Astrocyte (in vitro differentiated cells and primary cell): ENCODE results near the gene SNED1. TPM values are rescaled to one million over a fixed set of nuclear protein-coding genes. Genes with fewer than 3 reads are reported as not detected.

Experiments
- DNase-seq: peaks from one replicate; pipeline ENCODE4 v3.0.0-alpha.2; 2010; ENCODE audit warnings: low read depth
- FAIRE-seq: peaks from 2 replicates; lab custom pipeline; 2011; peaks lifted over from hg19 to GRCh38; lab: Jason Lieb, UNC
- H2AFZ ChIP-seq: 2 replicates; pipeline ENCODE4 v1.6.0; 2012; ENCODE audit warnings: low read depth, low read length, inconsistent platforms
- H3K27ac ChIP-seq: 2 replicates; pipeline ENCODE4 v1.5.1; 2011; ENCODE audit warnings: low read depth, low read length, inconsistent platforms
- H3K27me3 ChIP-seq: 2 replicates; pipeline ENCODE4 v1.6.0; 2011; ENCODE audit warnings: low read length, inconsistent platforms; ENCODE audit not compliant: insufficient read depth
- H3K36me3 ChIP-seq: 2 replicates; pipeline ENCODE4 v1.5.1; 2011; ENCODE audit warnings: low read length, inconsistent platforms; ENCODE audit not compliant: insufficient read depth
- H3K4me1 ChIP-seq: 2 replicates; pipeline ENCODE4 v1.5.1; 2011; ENCODE audit warnings: low read length, inconsistent platforms; ENCODE audit not compliant: insufficient read depth
- H3K4me2 ChIP-seq: 2 replicates; pipeline ENCODE4 v1.6.0; 2012; ENCODE audit warnings: low read length, inconsistent platforms
- H3K4me3 ChIP-seq: 2 replicates; pipeline ENCODE4 v1.5.1; 2011; ENCODE audit warnings: low read depth, mild to moderate bottlenecking, low read length, inconsistent platforms; ENCODE audit not compliant: insufficient read depth
- H3K79me2 ChIP-seq: 2 replicates; pipeline ENCODE4 v1.6.0; 2012; ENCODE audit warnings: mild to moderate bottlenecking, low read length, inconsistent platforms; ENCODE audit not compliant: insufficient read depth
- H3K9ac ChIP-seq: 2 replicates; pipeline ENCODE4 v1.6.0; 2012; ENCODE audit warnings: mild to moderate bottlenecking, low read length, inconsistent platforms
- H3K9me3 ChIP-seq: 2 replicates; pipeline ENCODE4 v1.5.1; 2012; ENCODE audit warnings: low read depth, mild to moderate bottlenecking, low read length, inconsistent platforms; ENCODE audit not compliant: insufficient read depth
- H4K20me1 ChIP-seq: 2 replicates; pipeline ENCODE4 v1.6.0; 2012; ENCODE audit warnings: low read length, inconsistent platforms; ENCODE audit not compliant: insufficient read depth
- H3K27ac Mint-ChIP-seq: one replicate; pipeline ENCODE4 v1.8.0; 2021; ENCODE audit warnings: mild to moderate bottlenecking, mixed read lengths; ENCODE audit not compliant: unreplicated experiment
- H3K27me3 Mint-ChIP-seq: one replicate; pipeline ENCODE4 v1.8.0; 2021; ENCODE audit warnings: low read depth, mixed read lengths; ENCODE audit not compliant: unreplicated experiment
- H3K36me3 Mint-ChIP-seq: one replicate; pipeline ENCODE4 v1.8.0; 2021; ENCODE audit warnings: low read depth, mixed read lengths; ENCODE audit not compliant: unreplicated experiment
- H3K4me1 Mint-ChIP-seq: one replicate; pipeline ENCODE4 v1.8.0; 2021; ENCODE audit warnings: low read depth, mixed read lengths; ENCODE audit not compliant: unreplicated experiment
- H3K4me3 Mint-ChIP-seq: one replicate; pipeline ENCODE4 v1.8.0; 2021; ENCODE audit warnings: mild to moderate bottlenecking, moderate library complexity, mixed read lengths; ENCODE audit not compliant: unreplicated experiment
- H3K9me3 Mint-ChIP-seq: one replicate; pipeline ENCODE4 v1.8.0; 2021; ENCODE audit warnings: mild to moderate bottlenecking, mixed read lengths; ENCODE audit not compliant: unreplicated experiment
- CTCF ChIP-seq: IDR thresholded peaks from 2 replicates; pipeline ENCODE4 v1.5.1; 2011; ENCODE audit warnings: low read depth, mild to moderate bottlenecking, inconsistent platforms, low read length, moderate library complexity; ENCODE audit not compliant: insufficient read depth
- EZH2 ChIP-seq: IDR thresholded peaks from 2 replicates; pipeline ENCODE4 v1.6.1; 2012; ENCODE audit warnings: mild to moderate bottlenecking, low read length, inconsistent platforms; ENCODE audit not compliant: insufficient read depth
- total RNA-seq: library from RNA; stranded (reverse); gene quantifications from 2 replicates; pipeline ENCODE4 v1.2.1, GENCODE V29; 2021

The SNED1 gene
- total RNA-seq, 1 donor from 2014 or later: 0.23 TPM

GRCh38 chr2:240987588-240987987 is 10.8 kb upstream of the SNED1 start:
- Histone ChIP-seq H4K20me1 (no peaks in the 10 kb centered on the region), H2AFZ (no peak overlapping the region), H3K9me3 (peaks cover 14% of the 10 kb centered on the region), H3K9ac (no peak overlapping the region), H3K4me2 (no peak overlapping the region), H3K27ac (no peak overlapping the region), H3K27me3 (peaks cover 4% of the 10 kb centered on the region), H3K79me2 (no peaks in the 10 kb centered on the region), H3K36me3 (no peaks in the 10 kb centered on the region), H3K4me3 (no peak overlapping the region), H3K4me1 (peaks cover 8% of the 10 kb centered on the region)
- Mint-ChIP-seq H3K27me3 (peaks cover 32% of the 10 kb centered on the region), H3K36me3 (no peaks in the 10 kb centered on the region), H3K27ac (no peak overlapping the region), H3K4me1 (peaks cover 2% of the 10 kb centered on the region), H3K9me3 (no peaks in the 10 kb centered on the region), H3K4me3 (no peak overlapping the region)
- DNase-seq: no peak
- no peak for FAIRE-seq
- no peak for TF ChIP-seq EZH2

- no peak overlapping the region for H3K27ac Mint-ChIP-seq
Observed at GRCh38 chr2:240988146-240988545, 10.3 kb upstream of the SNED1 start.

GRCh38 chr2:240988571-240989271 is 9.7 kb upstream of the SNED1 start:
- H3K9ac ChIP-seq: no peak overlapping the region
- H3K27ac ChIP-seq: no peak overlapping the region
- H3K79me2 ChIP-seq: no peaks in the 10 kb centered on the region
- Mint-ChIP-seq H3K27ac (no peak overlapping the region), H3K27me3 (peaks cover 26% of the 10 kb centered on the region), H3K4me3 (no peak overlapping the region), H3K36me3 (no peaks in the 10 kb centered on the region), H3K4me1 (peaks cover 2% of the 10 kb centered on the region), H3K9me3 (no peaks in the 10 kb centered on the region)
- no peak overlapping the region for H3K4me2 ChIP-seq
- H3K9me3 ChIP-seq: peaks cover 14% of the 10 kb centered on the region
- H3K27me3 ChIP-seq: no peaks in the 10 kb centered on the region
- no peaks in the 10 kb centered on the region for H4K20me1 ChIP-seq
- DNase-seq: no peak
- no peak overlapping the region for H3K4me3 ChIP-seq
- FAIRE-seq: no peak
- TF ChIP-seq EZH2 (no peak), CTCF (no peak)
- peaks cover 8% of the 10 kb centered on the region for H3K4me1 ChIP-seq
- no peak overlapping the region for H2AFZ ChIP-seq
- H3K36me3 ChIP-seq: no peaks in the 10 kb centered on the region

More at GRCh38 chr2:240988146-240988545, 10.3 kb upstream of the SNED1 start:
- H3K36me3 Mint-ChIP-seq: no peaks in the 10 kb centered on the region
- peaks cover 2% of the 10 kb centered on the region for H3K4me1 Mint-ChIP-seq
- Histone ChIP-seq H3K4me1 (peaks cover 8% of the 10 kb centered on the region), H4K20me1 (no peaks in the 10 kb centered on the region), H3K4me3 (no peak overlapping the region), H3K27me3 (no peaks in the 10 kb centered on the region), H3K4me2 (no peak overlapping the region), H3K9me3 (peaks cover 14% of the 10 kb centered on the region), H3K79me2 (no peaks in the 10 kb centered on the region), H3K36me3 (no peaks in the 10 kb centered on the region), H3K27ac (no peak overlapping the region), H3K9ac (no peak overlapping the region), H2AFZ (no peak overlapping the region)
- DNase-seq (no peak), FAIRE-seq (no peak)
- peaks cover 26% of the 10 kb centered on the region for H3K27me3 Mint-ChIP-seq
- no peak for TF ChIP-seq EZH2
- no peak for TF ChIP-seq CTCF
- no peak overlapping the region for H3K4me3 Mint-ChIP-seq
- H3K9me3 Mint-ChIP-seq: no peaks in the 10 kb centered on the region
